HFF-Myc (cell line): ENCODE data around the gene RYR2.

Experiments used
- DNase-seq: peaks from one replicate; pipeline ENCODE4 v3.0.0-alpha.2; 2011; ENCODE audit warnings: low read depth; ENCODE audit errors: extremely low read depth
- H3K4me3 ChIP-seq: replicated peaks from 2 replicates; pipeline ENCODE4 v1.5.1; 2011; ENCODE audit warnings: low read depth, mild to moderate bottlenecking, control low read depth, low read length
- CTCF ChIP-seq: IDR thresholded peaks from 2 replicates; pipeline ENCODE4 v1.5.1; 2012; ENCODE audit warnings: mild to moderate bottlenecking, low read depth, low read length, control low read depth; ENCODE audit errors: missing control alignments

Gene RYR2

GRCh38 chr1:237040823-237041222, 1.2 kb upstream of the RYR2 start:
- no peak for TF ChIP-seq CTCF
- DNase-seq, result no peak
- H3K4me3 ChIP-seq, result no peak overlapping the region

- no peak for DNase-seq
- no peak for TF ChIP-seq CTCF
- H3K4me3 ChIP-seq, result no peak overlapping the region
Measured at GRCh38 chr1:237041461-237041794, 556 bp upstream of the RYR2 start.

GRCh38 chr1:237042526-237042891, 525 bp downstream of the RYR2 start:
- DNase-seq, result no peak
- no peak for TF ChIP-seq CTCF
- H3K4me3 ChIP-seq, result no peak overlapping the region

GRCh38 chr1:237042892-237043576, 1.1 kb downstream of the RYR2 start:
- no peak for DNase-seq
- no peak for TF ChIP-seq CTCF
- no peak overlapping the region for H3K4me3 ChIP-seq

GRCh38 chr1:237043846-237044636, 2.1 kb downstream of the RYR2 start:
- no peak for DNase-seq
- no peak for TF ChIP-seq CTCF
- H3K4me3 ChIP-seq, result no peak overlapping the region

- DNase-seq, result no peak
- no peak overlapping the region for H3K4me3 ChIP-seq
- no peak for TF ChIP-seq CTCF
Measured at GRCh38 chr1:237045278-237046016, 3.5 kb downstream of the RYR2 start.
